Trophoblast cell (in vitro differentiated cells and primary cell): ENCODE data around the gene CREB5.

ENCODE experiments used
- DNase-seq, 2 donors: peaks; one replicate each; pipeline ENCODE4 v3.0.0-alpha.2; 2016
- H2AFZ ChIP-seq: 2 replicates; pipeline ENCODE4 v1.6.1; 2013; ENCODE audit warnings: low read length, moderate library complexity, mild to moderate bottlenecking; ENCODE audit not compliant: insufficient read depth, poor library complexity
- H2AK5ac ChIP-seq: 2 replicates; pipeline ENCODE4 v1.6.1; 2013; ENCODE audit warnings: mild to moderate bottlenecking, low read length
- H2BK120ac ChIP-seq: 2 replicates; pipeline ENCODE4 v1.6.1; 2013; ENCODE audit warnings: low read length, mild to moderate bottlenecking, moderate library complexity; ENCODE audit not compliant: insufficient read depth, poor library complexity
- H2BK12ac ChIP-seq: 2 replicates; pipeline ENCODE4 v1.6.1; 2013; ENCODE audit warnings: mild to moderate bottlenecking, low read length, moderate library complexity
- H2BK5ac ChIP-seq: 2 replicates; pipeline ENCODE4 v1.6.1; 2013; ENCODE audit warnings: low read length, low read depth, moderate library complexity, mild to moderate bottlenecking; ENCODE audit not compliant: poor library complexity
- H3K14ac ChIP-seq: 2 replicates; pipeline ENCODE4 v1.6.1; 2013; ENCODE audit warnings: mild to moderate bottlenecking, low read length
- H3K18ac ChIP-seq: 2 replicates; pipeline ENCODE4 v1.6.1; 2013; ENCODE audit warnings: mild to moderate bottlenecking, low read length
- H3K23ac ChIP-seq: 2 replicates; pipeline ENCODE4 v1.6.1; 2013; ENCODE audit warnings: low read length
- H3K27ac ChIP-seq: 2 replicates; pipeline ENCODE4 v1.5.1; 2013; ENCODE audit warnings: low read depth, mild to moderate bottlenecking, inconsistent platforms, low read length, moderate library complexity
- H3K27me3 ChIP-seq: 2 replicates; pipeline ENCODE4 v1.6.1; 2013; ENCODE audit warnings: inconsistent platforms, mild to moderate bottlenecking, low read length, moderate library complexity; ENCODE audit not compliant: insufficient read depth
- H3K36me3 ChIP-seq, 2 experiments: 1 replicate in 1 of 2; 2 replicates in 1 of 2; pipeline ENCODE4 v1.6.1; 2013; ENCODE audit warnings: low read length in 2 of 2, mild to moderate bottlenecking in 2 of 2, moderate library complexity in 1 of 2; ENCODE audit not compliant: insufficient read depth in 2 of 2, control insufficient read depth in 1 of 2
- H3K4ac ChIP-seq: 2 replicates; pipeline ENCODE4 v1.6.1; 2013; ENCODE audit warnings: low read depth, mild to moderate bottlenecking, low read length, moderate library complexity
- H3K4me1 ChIP-seq, 2 experiments: 1 replicate in 1 of 2; 2 replicates in 1 of 2; pipeline ENCODE4 v1.6.1; 2013; ENCODE audit warnings: low read length in 2 of 2, mild to moderate bottlenecking in 2 of 2, moderate library complexity in 1 of 2; ENCODE audit not compliant: insufficient read depth in 2 of 2, control insufficient read depth in 1 of 2
- H3K4me2 ChIP-seq: 2 replicates; pipeline ENCODE4 v1.6.1; 2013; ENCODE audit warnings: inconsistent platforms, mild to moderate bottlenecking, low read length, moderate library complexity
- H3K4me3 ChIP-seq: 2 replicates; pipeline ENCODE4 v1.5.1; 2013; ENCODE audit warnings: mild to moderate bottlenecking, low read depth, low read length, inconsistent platforms
- H3K79me1 ChIP-seq: one replicate; pipeline ENCODE4 v1.6.1; 2013; ENCODE audit warnings: low read length
- H3K79me2 ChIP-seq: 2 replicates; pipeline ENCODE4 v1.6.1; 2013; ENCODE audit warnings: low read length, mild to moderate bottlenecking; ENCODE audit not compliant: control insufficient read depth, insufficient read depth, poor library complexity
- H3K9ac ChIP-seq: 2 replicates; pipeline ENCODE4 v1.6.1; 2013; ENCODE audit warnings: mild to moderate bottlenecking, low read length
- H3K9me3 ChIP-seq: 2 replicates; pipeline ENCODE4 v1.6.1; 2013; ENCODE audit warnings: low read depth, mild to moderate bottlenecking, control low read depth, inconsistent platforms, low read length; ENCODE audit not compliant: insufficient read depth
- H4K12ac ChIP-seq: 2 replicates; pipeline ENCODE4 v1.6.1; 2013; ENCODE audit warnings: low read depth, mild to moderate bottlenecking, low read length, moderate library complexity
- H4K8ac ChIP-seq: 2 replicates; pipeline ENCODE4 v1.6.1; 2013; ENCODE audit warnings: low read depth, mild to moderate bottlenecking, low read length, moderate library complexity
- H4K91ac ChIP-seq: one replicate; pipeline ENCODE4 v1.6.1; 2013; ENCODE audit warnings: low read depth, mild to moderate bottlenecking, low read length, moderate library complexity
- WGBS: extraction: QIAGEN DNeasy Blood & Tissue Kit; methylation state at CpG from one replicate; pipeline ENCODE4 v1.1.7; 2013; ENCODE audit warnings: missing lambda C conversion rate; ENCODE audit not compliant: insufficient read length, insufficient coverage; ENCODE audit errors: extremely low coverage; 5-methylcytosine and 5-hydroxymethylcytosine counted together

CREB5 gene

DNA sequence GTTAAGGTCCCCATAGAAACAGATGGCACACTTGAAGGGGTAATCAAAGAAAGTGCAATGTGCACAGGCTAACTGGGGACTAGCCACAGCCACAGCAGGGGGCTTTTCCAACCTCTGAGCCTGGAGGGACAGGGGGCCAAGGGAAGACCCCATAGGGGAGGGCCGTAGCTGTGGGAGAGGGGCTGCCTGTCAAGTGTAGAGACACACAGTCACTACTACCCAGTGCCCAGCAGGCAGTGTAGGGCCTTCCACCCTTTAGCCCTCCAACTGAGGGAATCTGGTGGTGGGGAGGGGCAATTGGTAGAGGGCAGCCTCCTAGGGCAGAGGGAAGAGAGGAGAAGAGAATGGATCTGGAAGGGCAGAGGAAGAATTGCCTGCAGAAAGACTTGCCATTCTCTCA lies 54.6 kb downstream of the CREB5 start:
- WGBS, result no CpG with 5 or more reads among the region's 1 CpG
- Histone ChIP-seq H2AFZ (no peak overlapping the region), H4K8ac (no peak overlapping the region), H3K4me3 (no peak overlapping the region), H3K79me2 (no peaks in the 10 kb centered on the region), H3K4me1 (no peaks in the 10 kb centered on the region), H3K9ac (no peak overlapping the region), H2BK12ac (no peak overlapping the region), H3K27me3 (no peaks in the 10 kb centered on the region), H3K23ac (no peak overlapping the region), H3K9me3 (no peaks in the 10 kb centered on the region), H2AK5ac (no peak overlapping the region), H3K18ac (no peak overlapping the region), H3K14ac (no peak overlapping the region), H4K12ac (no peak overlapping the region), H3K4me2 (no peak overlapping the region), H4K91ac (no peak overlapping the region), H2BK5ac (no peak overlapping the region), H3K36me3 (no peaks in the 10 kb centered on the region), H3K4ac (no peak overlapping the region), H3K27ac (no peak overlapping the region), H2BK120ac (no peak overlapping the region), H3K79me1 (no peaks in the 10 kb centered on the region)
- DNase-seq, result no peak

DNA sequence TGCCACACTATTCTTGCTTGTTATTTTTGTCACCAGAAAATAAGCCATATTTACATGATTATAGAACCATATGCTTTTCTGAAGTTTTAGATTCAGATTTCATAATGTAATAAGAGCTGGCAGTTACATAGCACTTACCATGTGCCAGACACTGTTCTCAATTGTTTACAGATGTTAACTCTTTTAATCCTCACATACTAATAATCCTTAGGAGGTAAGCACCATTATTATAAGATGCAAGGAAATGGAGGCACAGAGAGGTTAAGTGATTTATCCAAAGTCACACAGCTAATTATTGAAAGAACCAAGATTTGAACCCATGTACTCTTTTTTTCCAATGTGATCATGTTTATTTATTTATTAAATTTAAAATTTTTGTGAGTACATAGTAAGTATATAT lies 57.2 kb downstream of the CREB5 start:
- Histone ChIP-seq H2BK12ac (no peak overlapping the region), H3K23ac (no peak overlapping the region), H2BK120ac (no peak overlapping the region), H4K12ac (no peak overlapping the region), H3K14ac (no peak overlapping the region), H2BK5ac (no peak overlapping the region), H3K4me1 (no peaks in the 10 kb centered on the region), H3K79me2 (no peaks in the 10 kb centered on the region), H3K79me1 (no peaks in the 10 kb centered on the region), H3K27me3 (no peaks in the 10 kb centered on the region), H3K36me3 (no peaks in the 10 kb centered on the region), H3K4ac (no peak overlapping the region), H2AFZ (no peak overlapping the region), H3K27ac (no peak overlapping the region), H3K9ac (no peak overlapping the region), H3K18ac (no peak overlapping the region), H4K91ac (no peak overlapping the region), H3K4me3 (no peak overlapping the region), H4K8ac (no peak overlapping the region), H2AK5ac (no peak overlapping the region), H3K9me3 (no peaks in the 10 kb centered on the region), H3K4me2 (no peak overlapping the region)
- DNase-seq, result no peak

DNA sequence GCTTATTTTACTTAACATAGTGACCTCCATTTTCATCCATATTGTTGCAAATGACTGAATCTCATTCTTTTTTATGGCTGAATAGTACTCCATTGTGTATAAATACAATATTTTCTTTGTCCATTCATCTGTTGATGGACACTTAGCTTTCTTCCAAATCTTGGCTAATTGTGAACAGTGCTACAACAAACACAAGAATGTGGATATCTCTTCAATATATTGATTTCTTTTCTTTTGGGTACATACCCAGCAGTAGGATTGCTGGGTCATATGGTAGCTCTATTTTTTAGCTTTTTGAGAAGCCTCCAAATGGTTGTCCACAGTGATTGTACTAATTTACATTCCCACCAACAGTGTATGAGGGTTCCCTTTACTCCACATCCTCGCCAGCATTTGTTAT lies 58.0 kb downstream of the CREB5 start:
- Histone ChIP-seq H3K27me3 (no peaks in the 10 kb centered on the region), H2BK120ac (no peak overlapping the region), H4K91ac (no peak overlapping the region), H3K9me3 (no peaks in the 10 kb centered on the region), H3K14ac (no peak overlapping the region), H3K27ac (no peak overlapping the region), H3K36me3 (no peaks in the 10 kb centered on the region), H2BK5ac (no peak overlapping the region), H4K8ac (no peak overlapping the region), H4K12ac (no peak overlapping the region), H3K9ac (no peak overlapping the region), H3K79me2 (no peaks in the 10 kb centered on the region), H2AFZ (no peak overlapping the region), H3K79me1 (no peaks in the 10 kb centered on the region), H3K4me3 (no peak overlapping the region), H3K4me2 (no peak overlapping the region), H2BK12ac (no peak overlapping the region), H3K4ac (no peak overlapping the region), H2AK5ac (no peak overlapping the region), H3K18ac (no peak overlapping the region), H3K23ac (no peak overlapping the region), H3K4me1 (no peaks in the 10 kb centered on the region)
- WGBS, result no CpG with 5 or more reads among the region's 1 CpG
- DNase-seq, result no peak

DNA sequence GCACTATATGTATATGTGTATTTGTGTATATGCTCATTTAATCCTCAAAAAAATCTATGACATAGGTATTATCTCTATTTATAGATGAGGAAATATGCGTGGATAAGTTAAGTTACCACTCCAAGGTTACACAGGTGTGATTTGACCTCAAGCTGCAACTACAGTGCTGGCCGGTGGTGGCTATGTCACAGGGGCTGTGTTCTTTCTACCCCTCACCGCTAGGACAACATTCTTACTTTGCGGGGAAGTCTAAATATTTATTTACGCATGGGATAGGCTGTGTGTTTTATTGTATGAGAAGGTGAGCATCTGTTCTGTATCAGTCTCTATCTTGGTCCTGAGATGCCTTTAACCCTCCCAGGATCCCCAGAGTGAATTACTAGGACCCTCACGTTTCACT lies 60.0 kb downstream of the CREB5 start:
- Histone ChIP-seq H3K4ac (no peak overlapping the region), H2BK12ac (no peak overlapping the region), H3K23ac (no peak overlapping the region), H4K12ac (no peak overlapping the region), H3K27ac (no peak overlapping the region), H3K4me1 (no peaks in the 10 kb centered on the region), H3K9me3 (no peaks in the 10 kb centered on the region), H3K79me2 (no peaks in the 10 kb centered on the region), H2AK5ac (no peak overlapping the region), H3K18ac (no peak overlapping the region), H4K8ac (no peak overlapping the region), H3K36me3 (no peaks in the 10 kb centered on the region), H4K91ac (no peak overlapping the region), H3K27me3 (no peaks in the 10 kb centered on the region), H3K4me3 (no peak overlapping the region), H3K14ac (no peak overlapping the region), H3K4me2 (no peak overlapping the region), H3K79me1 (no peaks in the 10 kb centered on the region), H2AFZ (no peak overlapping the region), H3K9ac (no peak overlapping the region), H2BK5ac (no peak overlapping the region), H2BK120ac (no peak overlapping the region)
- DNase-seq, result peak in 1 of 2 donors; percentile 17
- WGBS, result no CpG with 5 or more reads among the region's 6 CpGs
